ENCODE data around the gene MMP7.

DNA sequence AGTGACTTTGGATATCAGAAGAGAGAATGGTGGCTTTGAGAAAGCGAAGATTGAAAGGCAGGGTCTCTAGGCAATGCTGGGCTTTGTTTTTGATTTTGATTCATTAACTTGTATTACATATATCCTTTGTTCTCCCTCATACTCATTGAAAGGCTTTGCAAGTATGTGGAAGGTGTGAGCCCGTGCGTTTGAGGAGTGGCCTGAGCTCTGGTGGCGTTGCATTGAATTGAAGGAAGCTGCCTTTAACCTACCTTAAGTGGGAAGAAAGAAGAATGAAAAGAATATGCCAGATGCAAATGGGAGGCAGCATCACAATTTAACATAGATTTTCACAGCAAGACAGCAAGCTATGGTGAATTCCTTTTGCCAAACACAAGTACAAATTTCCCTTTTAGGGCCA lies 6.7 kb downstream of the MMP7 start:
- TF ChIP-seq, protein P1, sequence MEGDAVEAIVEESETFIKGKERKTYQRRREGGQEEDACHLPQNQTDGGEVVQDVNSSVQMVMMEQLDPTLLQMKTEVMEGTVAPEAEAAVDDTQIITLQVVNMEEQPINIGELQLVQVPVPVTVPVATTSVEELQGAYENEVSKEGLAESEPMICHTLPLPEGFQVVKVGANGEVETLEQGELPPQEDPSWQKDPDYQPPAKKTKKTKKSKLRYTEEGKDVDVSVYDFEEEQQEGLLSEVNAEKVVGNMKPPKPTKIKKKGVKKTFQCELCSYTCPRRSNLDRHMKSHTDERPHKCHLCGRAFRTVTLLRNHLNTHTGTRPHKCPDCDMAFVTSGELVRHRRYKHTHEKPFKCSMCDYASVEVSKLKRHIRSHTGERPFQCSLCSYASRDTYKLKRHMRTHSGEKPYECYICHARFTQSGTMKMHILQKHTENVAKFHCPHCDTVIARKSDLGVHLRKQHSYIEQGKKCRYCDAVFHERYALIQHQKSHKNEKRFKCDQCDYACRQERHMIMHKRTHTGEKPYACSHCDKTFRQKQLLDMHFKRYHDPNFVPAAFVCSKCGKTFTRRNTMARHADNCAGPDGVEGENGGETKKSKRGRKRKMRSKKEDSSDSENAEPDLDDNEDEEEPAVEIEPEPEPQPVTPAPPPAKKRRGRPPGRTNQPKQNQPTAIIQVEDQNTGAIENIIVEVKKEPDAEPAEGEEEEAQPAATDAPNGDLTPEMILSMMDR (IDR thresholded peaks at IDR 0.05; ENCODE audit: extremely low read depth in 1 of 2, insufficient read depth in 1 of 2, low read depth in 1 of 2, low read length in 2 of 2), result no peak
- TF ChIP-seq, protein P2, sequence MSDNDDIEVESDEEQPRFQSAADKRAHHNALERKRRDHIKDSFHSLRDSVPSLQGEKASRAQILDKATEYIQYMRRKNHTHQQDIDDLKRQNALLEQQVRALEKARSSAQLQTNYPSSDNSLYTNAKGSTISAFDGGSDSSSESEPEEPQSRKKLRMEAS (IDR thresholded peaks at IDR 0.05; ENCODE audit: insufficient read depth, insufficient read length), result no peak
- TF ChIP-seq EZH2 (IDR thresholded peaks at IDR 0.05; ENCODE audit: borderline replicate concordance, low read depth, low read length, severe bottlenecking) (no peak), POLR2AphosphoS5 (IDR thresholded peaks at IDR 0.05; ENCODE audit: insufficient read depth, low read depth, low read length) (no peak)
